Fibroblast of lung (primary cell): ENCODE data around the gene CNTF. TPM values are rescaled to one million over a fixed set of nuclear protein-coding genes. Genes with fewer than 3 reads are reported as not detected.

Experiments used
- DNase-seq, 2 donors: peaks; one replicate each; pipeline versions ENCODE4 v3.0.0 to v3.0.0-alpha.2; 2010; ENCODE audit warnings: low read depth in 2 of 2
- H2AFZ ChIP-seq: 2 replicates; pipeline ENCODE4 v1.5.1; 2012; ENCODE audit warnings: low read length, control low read depth, inconsistent platforms
- H3K27ac ChIP-seq: 2 replicates; pipeline ENCODE4 v1.5.1; 2011; ENCODE audit warnings: low read length, control low read depth; ENCODE audit not compliant: insufficient read depth
- H3K27me3 ChIP-seq: 2 replicates; pipeline ENCODE4 v1.5.1; 2011; ENCODE audit warnings: mild to moderate bottlenecking, low read length; ENCODE audit not compliant: control insufficient read depth, insufficient read depth
- H3K36me3 ChIP-seq: 2 replicates; pipeline ENCODE4 v1.5.1; 2011; ENCODE audit warnings: low read length; ENCODE audit not compliant: control insufficient read depth, insufficient read depth
- H3K4me1 ChIP-seq: 2 replicates; pipeline ENCODE4 v1.5.1; 2011; ENCODE audit warnings: low read length; ENCODE audit not compliant: control insufficient read depth, insufficient read depth; ENCODE audit errors: extremely low read depth
- H3K4me2 ChIP-seq: 2 replicates; pipeline ENCODE4 v1.5.1; 2011; ENCODE audit warnings: low read length, control low read depth; ENCODE audit not compliant: insufficient read depth; ENCODE audit errors: extremely low read depth
- H3K4me3 ChIP-seq, 4 experiments: fragments of 200-600 bp in 1 of 4; sonication (generic) in 1 of 4; replicated peaks in 1 of 4; 2 replicates each; pipeline ENCODE4 v1.5.1; 2011 to 2016; ENCODE audit warnings: low read length in 4 of 4, low read depth in 3 of 4, mild to moderate bottlenecking in 3 of 4, control low read depth in 2 of 4, inconsistent platforms in 1 of 4, mixed read lengths in 1 of 4; ENCODE audit not compliant: insufficient read depth in 1 of 4; ENCODE audit errors: control extremely low read depth in 1 of 4
- H3K79me2 ChIP-seq: 2 replicates; pipeline ENCODE4 v1.5.1; 2012; ENCODE audit warnings: mild to moderate bottlenecking, low read length, inconsistent platforms; ENCODE audit not compliant: control insufficient read depth, insufficient read depth
- H3K9ac ChIP-seq: 2 replicates; pipeline ENCODE4 v1.5.1; 2011; ENCODE audit warnings: mild to moderate bottlenecking, low read length, control low read depth; ENCODE audit not compliant: insufficient read depth
- H3K9me3 ChIP-seq: 2 replicates; pipeline ENCODE4 v1.5.1; 2012; ENCODE audit warnings: low read depth, low read length; ENCODE audit not compliant: control insufficient read depth, insufficient read depth
- H4K20me1 ChIP-seq: 2 replicates; pipeline ENCODE4 v1.5.1; 2011; ENCODE audit warnings: low read length; ENCODE audit not compliant: control insufficient read depth, insufficient read depth; ENCODE audit errors: extremely low read depth
- EZH2 ChIP-seq: IDR thresholded peaks from 2 replicates; pipeline ENCODE4 v1.5.1; 2012; ENCODE audit warnings: low read length, control low read depth, mild to moderate bottlenecking; ENCODE audit errors: missing control alignments
- polyA plus RNA-seq, 2 donors: library from polyadenylated mRNA; depleted of rRNA in 1 of 2; stranded (reverse) in 1 of 2; unstranded in 1 of 2; fragments of >200 nt; gene quantifications; 2 replicates each; pipeline ENCODE4 v1.2.1, GENCODE V29; 2011 to 2012; ENCODE audit warnings: missing spikeins in 1 of 2
- total RNA-seq: library from RNA; depleted of rRNA; stranded (reverse); fragments of >200 nt; gene quantifications from 2 replicates; pipeline ENCODE4 v1.2.1, GENCODE V29; 2014
- TF ChIP-seq, protein P1 (sequence below), 2 donors: IDR thresholded peaks in 1 of 2; conservative IDR thresholded peaks in 1 of 2; 1 replicate in 1 of 2; 2 replicates in 1 of 2; pipeline ENCODE4 v1.5.1; 2011 to 2012; ENCODE audit warnings: low read length in 2 of 2, control low read depth in 1 of 2, inconsistent platforms in 1 of 2, low read depth in 1 of 2, mild to moderate bottlenecking in 1 of 2

The CNTF gene
- total and polyA plus RNA-seq, 2 donors (not counting 1 experiment from before 2014, with no cell fraction given) = 0.73 to 1.2 TPM

DNA sequence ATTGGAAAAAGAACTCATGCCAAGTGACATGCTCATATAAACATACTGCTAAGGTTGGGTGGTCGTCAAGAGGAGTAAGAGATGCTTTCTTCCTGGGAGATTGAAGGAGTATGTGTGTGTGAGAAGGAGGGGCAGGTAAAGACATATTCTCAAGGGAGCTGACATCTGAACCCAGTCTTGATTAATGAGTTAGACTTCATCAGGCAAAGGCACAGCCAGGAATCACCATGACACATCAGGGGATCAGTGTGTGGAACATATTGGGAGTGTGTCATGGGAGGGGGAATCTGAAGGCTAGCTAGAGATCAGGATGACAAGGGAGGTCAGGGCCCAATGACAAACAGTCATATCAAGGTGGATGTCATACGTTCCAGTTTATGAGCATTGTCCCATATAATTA lies 14.9 kb downstream of the CNTF start:
- no peak for TF ChIP-seq EZH2
- H3K36me3 ChIP-seq = no peaks in the 10 kb centered on the region
- no peaks in the 10 kb centered on the region for H4K20me1 ChIP-seq
- no peaks in the 10 kb centered on the region for H3K4me1 ChIP-seq
- H2AFZ ChIP-seq = no peak overlapping the region
- no peak overlapping the region for H3K4me2 ChIP-seq
- H3K4me3 ChIP-seq = no peak overlapping the region
- no peaks in the 10 kb centered on the region for H3K27me3 ChIP-seq
- H3K9me3 ChIP-seq = no peaks in the 10 kb centered on the region
- no peak overlapping the region for H3K9ac ChIP-seq
- no peak overlapping the region for H3K27ac ChIP-seq
- no peak for DNase-seq
- no peaks in the 10 kb centered on the region for H3K79me2 ChIP-seq

DNA sequence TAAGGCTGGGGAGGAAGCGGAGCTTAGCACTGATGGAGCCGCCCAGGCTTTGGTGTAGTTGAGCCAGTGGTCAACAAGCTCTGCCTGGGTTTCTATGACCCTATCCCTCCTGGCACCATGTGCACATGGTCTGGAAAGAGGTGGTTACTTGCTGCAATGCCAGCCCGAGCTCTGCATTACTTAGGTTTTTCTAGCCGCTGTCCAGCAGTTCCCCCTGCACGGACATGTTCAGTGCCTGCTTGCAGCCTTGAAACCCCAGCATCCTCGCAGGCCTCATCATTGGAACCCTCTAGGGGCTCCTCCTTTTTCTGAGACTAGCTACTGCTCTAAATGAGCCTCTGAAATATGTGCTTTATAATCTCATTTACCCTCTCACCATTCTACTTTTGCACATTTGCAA lies 16.6 kb downstream of the CNTF start:
- H3K27me3 ChIP-seq = no peaks in the 10 kb centered on the region
- TF ChIP-seq, protein P1, sequence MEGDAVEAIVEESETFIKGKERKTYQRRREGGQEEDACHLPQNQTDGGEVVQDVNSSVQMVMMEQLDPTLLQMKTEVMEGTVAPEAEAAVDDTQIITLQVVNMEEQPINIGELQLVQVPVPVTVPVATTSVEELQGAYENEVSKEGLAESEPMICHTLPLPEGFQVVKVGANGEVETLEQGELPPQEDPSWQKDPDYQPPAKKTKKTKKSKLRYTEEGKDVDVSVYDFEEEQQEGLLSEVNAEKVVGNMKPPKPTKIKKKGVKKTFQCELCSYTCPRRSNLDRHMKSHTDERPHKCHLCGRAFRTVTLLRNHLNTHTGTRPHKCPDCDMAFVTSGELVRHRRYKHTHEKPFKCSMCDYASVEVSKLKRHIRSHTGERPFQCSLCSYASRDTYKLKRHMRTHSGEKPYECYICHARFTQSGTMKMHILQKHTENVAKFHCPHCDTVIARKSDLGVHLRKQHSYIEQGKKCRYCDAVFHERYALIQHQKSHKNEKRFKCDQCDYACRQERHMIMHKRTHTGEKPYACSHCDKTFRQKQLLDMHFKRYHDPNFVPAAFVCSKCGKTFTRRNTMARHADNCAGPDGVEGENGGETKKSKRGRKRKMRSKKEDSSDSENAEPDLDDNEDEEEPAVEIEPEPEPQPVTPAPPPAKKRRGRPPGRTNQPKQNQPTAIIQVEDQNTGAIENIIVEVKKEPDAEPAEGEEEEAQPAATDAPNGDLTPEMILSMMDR (conservative IDR thresholded peaks at IDR 0.05 in 1 of 2, IDR thresholded peaks at IDR 0.05 in 1 of 2; ENCODE audit: low read depth in 1 of 2, low read length in 2 of 2) = no peak
- no peak for TF ChIP-seq EZH2
- H3K27ac ChIP-seq = no peak overlapping the region
- H2AFZ ChIP-seq = no peak overlapping the region
- H3K9me3 ChIP-seq = no peaks in the 10 kb centered on the region
- no peaks in the 10 kb centered on the region for H3K4me1 ChIP-seq
- no peak overlapping the region for H3K4me3 ChIP-seq
- no peaks in the 10 kb centered on the region for H3K79me2 ChIP-seq
- no peak overlapping the region for H3K9ac ChIP-seq
- DNase-seq = no peak
- no peaks in the 10 kb centered on the region for H4K20me1 ChIP-seq
- H3K4me2 ChIP-seq = no peak overlapping the region
- H3K36me3 ChIP-seq = no peaks in the 10 kb centered on the region

DNA sequence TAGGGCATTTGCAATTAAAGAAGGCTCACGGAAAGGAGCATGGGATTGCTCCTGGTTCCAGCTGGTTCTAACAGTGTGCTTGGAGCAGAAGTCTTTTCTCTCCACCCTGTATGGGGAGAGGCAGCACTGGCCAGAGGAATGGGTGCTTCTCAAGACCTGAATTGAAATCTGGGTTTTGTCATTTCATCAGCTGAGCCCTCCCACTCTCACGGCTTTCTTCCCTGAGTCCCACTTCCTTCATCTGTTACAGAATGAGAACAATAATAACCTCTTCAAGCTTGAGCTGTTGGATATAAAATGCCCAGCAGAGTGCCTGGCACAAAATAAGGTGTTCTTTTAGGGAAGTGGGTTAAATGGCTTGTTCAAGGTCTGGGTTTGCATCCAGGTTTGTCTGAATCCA lies 17.2 kb downstream of the CNTF start:
- H3K9ac ChIP-seq = no peak overlapping the region
- H3K79me2 ChIP-seq = no peaks in the 10 kb centered on the region
- H3K27me3 ChIP-seq = no peaks in the 10 kb centered on the region
- no peak overlapping the region for H2AFZ ChIP-seq
- H3K9me3 ChIP-seq = no peaks in the 10 kb centered on the region
- H4K20me1 ChIP-seq = no peaks in the 10 kb centered on the region
- TF ChIP-seq EZH2 = no peak
- TF ChIP-seq, protein P1 (conservative IDR thresholded peaks at IDR 0.05 in 1 of 2, IDR thresholded peaks at IDR 0.05 in 1 of 2; ENCODE audit: low read depth in 1 of 2, low read length in 2 of 2) = no peak
- H3K27ac ChIP-seq = no peak overlapping the region
- DNase-seq = no peak
- H3K4me3 ChIP-seq = no peak overlapping the region
- no peaks in the 10 kb centered on the region for H3K36me3 ChIP-seq
- H3K4me1 ChIP-seq = no peaks in the 10 kb centered on the region
- no peak overlapping the region for H3K4me2 ChIP-seq
